IPS-20b (cell line): Measurements from ENCODE around the gene DNAJC2.

Experiments
- H3K27ac ChIP-seq: one replicate; pipeline ENCODE4 v1.5.1; 2013; ENCODE audit warnings: low read length
- H3K27me3 ChIP-seq: 2 replicates; pipeline ENCODE4 v1.6.1; 2013; ENCODE audit warnings: mild to moderate bottlenecking, low read length, inconsistent platforms; ENCODE audit not compliant: insufficient read depth
- H3K36me3 ChIP-seq: 2 replicates; pipeline ENCODE4 v1.6.1; 2013; ENCODE audit warnings: low read depth, mild to moderate bottlenecking, inconsistent platforms, low read length, moderate library complexity; ENCODE audit not compliant: insufficient read depth
- H3K4me1 ChIP-seq: 2 replicates; pipeline ENCODE4 v1.6.1; 2013; ENCODE audit warnings: mild to moderate bottlenecking, control low read depth, inconsistent platforms, low read length, moderate library complexity; ENCODE audit not compliant: insufficient read depth
- H3K4me3 ChIP-seq: 2 replicates; pipeline ENCODE4 v1.5.1; 2013; ENCODE audit warnings: mild to moderate bottlenecking, low read length, inconsistent platforms
- H3K9ac ChIP-seq: 2 replicates; pipeline ENCODE4 v1.6.1; 2013; ENCODE audit warnings: low read depth, mild to moderate bottlenecking, inconsistent platforms, low read length, moderate library complexity
- H3K9me3 ChIP-seq: 2 replicates; pipeline ENCODE4 v1.6.1; 2013; ENCODE audit warnings: mild to moderate bottlenecking, low read depth, low read length, inconsistent platforms; ENCODE audit not compliant: insufficient read depth

Gene DNAJC2

DNA sequence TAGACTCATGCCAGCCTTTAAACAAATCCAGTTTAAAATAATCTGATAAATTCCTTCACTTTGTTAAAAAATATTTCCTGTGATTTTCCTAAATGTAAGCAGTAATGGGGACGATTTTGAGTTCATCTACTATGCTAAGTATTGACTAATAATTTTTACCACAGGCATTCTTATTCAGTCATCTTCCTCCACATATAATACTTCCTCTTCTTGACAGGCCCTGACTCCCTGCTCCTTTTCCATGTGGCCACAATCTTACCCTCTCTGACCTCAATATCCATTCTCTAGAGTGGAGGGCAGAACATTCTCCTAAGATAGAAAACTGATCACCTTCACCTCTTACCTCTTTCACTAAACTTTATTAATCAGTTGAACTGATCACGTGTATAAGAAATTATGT lies 7.8 kb downstream of the DNAJC2 start:
- H3K9me3 ChIP-seq = no peaks in the 10 kb centered on the region
- no peak overlapping the region for H3K27ac ChIP-seq
- H3K27me3 ChIP-seq = no peaks in the 10 kb centered on the region
- H3K4me1 ChIP-seq = no peaks in the 10 kb centered on the region
- no peak overlapping the region for H3K9ac ChIP-seq
- peaks cover 83% of the 10 kb centered on the region for H3K36me3 ChIP-seq
- no peak overlapping the region for H3K4me3 ChIP-seq

DNA sequence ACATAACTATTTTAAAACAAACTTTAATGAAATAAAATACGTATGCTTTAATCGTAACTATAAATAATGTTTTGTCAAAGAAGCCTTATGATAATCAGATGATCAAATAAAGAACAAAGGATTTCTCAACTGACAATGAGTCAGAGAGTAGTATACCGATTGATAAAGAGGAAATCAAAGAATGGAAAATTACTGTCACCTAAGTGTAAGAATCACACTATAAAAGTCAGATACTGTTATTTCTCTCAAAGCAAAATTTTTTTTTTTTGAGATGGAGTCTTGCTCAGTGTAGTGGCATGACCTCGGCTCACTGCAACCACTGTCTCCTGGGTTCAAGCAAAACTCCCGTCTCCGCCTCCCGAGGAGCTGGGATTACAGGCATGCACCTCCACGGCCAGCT lies 18.8 kb downstream of the DNAJC2 start:
- Histone ChIP-seq H3K9me3 (no peaks in the 10 kb centered on the region), H3K36me3 (peaks cover 65% of the 10 kb centered on the region), H3K27me3 (no peaks in the 10 kb centered on the region), H3K4me3 (no peak overlapping the region), H3K9ac (no peak overlapping the region), H3K27ac (no peak overlapping the region), H3K4me1 (peaks cover 9% of the 10 kb centered on the region; the same call in 1 of the 2 replicates)

DNA sequence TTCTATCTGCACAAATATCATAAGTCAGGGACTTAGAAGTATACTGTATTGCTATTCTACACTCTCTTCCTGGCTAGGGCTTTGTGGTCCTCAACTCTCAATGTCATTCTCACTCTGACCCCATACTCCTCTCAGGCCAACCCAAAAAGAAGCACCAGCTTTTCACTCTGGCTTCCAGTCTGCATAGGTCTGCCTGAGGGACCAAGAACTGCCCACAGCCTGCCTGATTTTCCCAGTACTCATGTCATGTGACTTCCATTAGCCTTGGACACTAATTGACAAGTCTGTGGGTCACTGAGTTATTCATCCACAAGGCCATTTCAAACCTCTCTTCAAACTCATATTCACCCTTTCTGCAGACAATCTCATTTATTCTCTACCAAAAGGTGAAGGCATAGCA lies 27.6 kb downstream of the DNAJC2 start:
- H3K4me3 ChIP-seq = no peak overlapping the region
- no peak overlapping the region for H3K9ac ChIP-seq
- no peaks in the 10 kb centered on the region for H3K27me3 ChIP-seq
- no peaks in the 10 kb centered on the region for H3K4me1 ChIP-seq
- no peak overlapping the region for H3K27ac ChIP-seq
- peaks cover 96% of the 10 kb centered on the region for H3K36me3 ChIP-seq
- no peaks in the 10 kb centered on the region for H3K9me3 ChIP-seq

DNA sequence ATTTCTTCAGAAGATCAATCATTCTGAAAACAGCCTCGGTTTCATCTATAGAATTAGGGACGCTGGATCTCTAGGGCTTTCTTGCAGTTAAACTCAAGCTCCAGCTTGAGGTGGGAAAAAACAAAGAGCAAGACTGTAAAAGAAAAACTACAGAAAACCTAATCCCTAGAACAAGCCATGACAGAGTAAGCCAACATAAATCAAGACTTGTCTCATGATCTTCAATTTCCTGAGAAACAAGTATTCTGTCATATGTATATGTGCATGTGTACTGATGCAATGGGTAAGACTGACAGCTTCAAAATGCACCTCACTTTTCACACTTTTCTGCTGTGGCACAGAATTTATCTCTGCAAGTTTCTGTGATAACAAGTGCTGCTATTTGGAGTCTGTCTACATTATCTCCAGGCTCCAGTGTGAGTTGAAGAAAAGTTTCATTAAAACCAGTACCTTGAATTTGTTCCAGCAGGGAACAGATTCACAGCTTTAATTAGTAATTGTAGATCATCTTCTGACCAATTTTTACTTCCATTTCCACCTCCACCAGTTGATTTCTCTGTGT lies 28.1 kb downstream of the DNAJC2 start:
- H3K9ac ChIP-seq = no peak overlapping the region
- H3K4me1 ChIP-seq = no peaks in the 10 kb centered on the region
- H3K9me3 ChIP-seq = no peaks in the 10 kb centered on the region
- no peak overlapping the region for H3K27ac ChIP-seq
- H3K36me3 ChIP-seq = peaks cover 96% of the 10 kb centered on the region
- H3K27me3 ChIP-seq = no peaks in the 10 kb centered on the region
- H3K4me3 ChIP-seq = no peak overlapping the region

DNA sequence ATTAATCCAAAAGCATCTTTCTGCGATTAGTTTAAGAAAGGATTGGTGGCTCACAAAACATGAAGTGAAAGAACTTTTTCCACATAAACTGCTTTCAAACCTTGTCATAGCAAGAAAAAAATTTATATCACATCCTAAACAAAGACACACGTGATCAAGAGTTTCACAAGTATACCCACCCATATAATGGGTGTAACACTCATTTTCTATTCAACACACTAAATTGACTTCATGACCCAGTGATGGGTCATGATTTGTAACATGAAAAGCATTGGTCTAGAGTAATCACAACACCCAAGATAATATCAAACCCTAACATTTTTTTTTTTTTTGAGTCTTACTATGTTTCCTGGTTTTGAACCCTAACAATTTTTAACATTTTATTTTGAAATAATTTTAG lies 29.7 kb downstream of the DNAJC2 start:
- H3K27ac ChIP-seq = no peak overlapping the region
- H3K9me3 ChIP-seq = no peaks in the 10 kb centered on the region
- no peaks in the 10 kb centered on the region for H3K27me3 ChIP-seq
- no peak overlapping the region for H3K4me3 ChIP-seq
- H3K9ac ChIP-seq = no peak overlapping the region
- peaks cover 100% of the 10 kb centered on the region for H3K36me3 ChIP-seq
- H3K4me1 ChIP-seq = no peaks in the 10 kb centered on the region

DNA sequence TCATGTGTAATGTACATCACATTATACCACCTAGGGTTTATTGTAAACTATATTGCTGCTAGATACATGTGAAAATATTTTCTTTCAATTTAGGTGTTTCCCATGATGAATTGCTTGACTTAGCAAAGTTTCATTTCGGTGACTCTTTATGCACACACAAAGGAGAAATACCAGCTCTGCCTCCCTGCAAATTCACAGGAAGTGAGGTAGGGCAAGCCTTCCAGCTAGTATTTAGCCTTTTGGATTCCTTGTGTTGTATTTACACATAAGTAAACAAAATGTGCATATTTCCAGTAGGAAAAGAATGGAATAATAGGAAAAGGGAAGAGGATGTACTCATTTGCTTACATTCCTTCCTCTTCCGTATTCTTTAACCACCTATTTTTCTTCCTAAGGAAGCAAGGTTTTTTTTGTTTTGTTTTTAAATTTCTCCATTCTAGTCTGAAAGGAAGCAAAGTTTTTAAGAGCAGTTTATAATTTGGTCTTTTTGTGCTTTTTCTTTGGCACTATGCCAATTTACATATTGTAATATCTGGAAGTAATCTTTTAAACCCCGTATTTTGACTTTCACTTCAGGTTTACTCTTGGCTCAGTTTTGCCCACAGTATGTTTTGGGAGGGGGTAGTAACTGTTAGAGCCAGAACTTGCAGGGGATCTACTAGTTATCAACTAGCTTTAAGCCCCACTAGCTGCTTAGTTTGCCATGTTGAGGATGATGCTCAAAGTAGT lies 36.9 kb downstream of the DNAJC2 start:
- Histone ChIP-seq H3K27ac (no peak overlapping the region), H3K4me1 (no peaks in the 10 kb centered on the region), H3K9me3 (no peaks in the 10 kb centered on the region), H3K4me3 (no peak overlapping the region), H3K27me3 (no peaks in the 10 kb centered on the region), H3K9ac (no peak overlapping the region), H3K36me3 (peaks cover 100% of the 10 kb centered on the region)

DNA sequence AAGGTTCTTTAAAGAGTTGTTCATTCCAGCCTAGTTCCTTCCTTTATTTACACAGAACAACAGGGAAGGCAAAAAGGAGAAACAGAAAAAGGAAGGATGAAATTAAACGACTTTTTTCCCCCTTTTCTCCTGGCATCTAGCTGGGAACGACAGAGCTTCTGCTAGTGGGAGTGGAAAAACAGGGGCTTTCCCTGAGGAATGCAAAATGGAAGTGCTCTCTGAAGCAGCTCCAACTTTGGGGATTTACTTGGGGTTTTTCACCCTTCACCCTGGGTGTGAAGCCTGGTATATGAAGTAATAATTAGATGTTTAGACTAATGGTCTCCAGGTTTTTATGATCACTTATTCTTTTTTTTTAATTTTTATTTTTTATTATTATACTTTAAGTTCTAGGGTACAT lies 43.1 kb downstream of the DNAJC2 start:
- H3K4me1 ChIP-seq = peaks cover 7% of the 10 kb centered on the region; the same call in 1 of the 2 replicates
- no peaks in the 10 kb centered on the region for H3K9me3 ChIP-seq
- peaks cover 79% of the 10 kb centered on the region for H3K36me3 ChIP-seq
- no peaks in the 10 kb centered on the region for H3K27me3 ChIP-seq
- no peak overlapping the region for H3K4me3 ChIP-seq
- H3K27ac ChIP-seq = no peak overlapping the region
- H3K9ac ChIP-seq = no peak overlapping the region

DNA sequence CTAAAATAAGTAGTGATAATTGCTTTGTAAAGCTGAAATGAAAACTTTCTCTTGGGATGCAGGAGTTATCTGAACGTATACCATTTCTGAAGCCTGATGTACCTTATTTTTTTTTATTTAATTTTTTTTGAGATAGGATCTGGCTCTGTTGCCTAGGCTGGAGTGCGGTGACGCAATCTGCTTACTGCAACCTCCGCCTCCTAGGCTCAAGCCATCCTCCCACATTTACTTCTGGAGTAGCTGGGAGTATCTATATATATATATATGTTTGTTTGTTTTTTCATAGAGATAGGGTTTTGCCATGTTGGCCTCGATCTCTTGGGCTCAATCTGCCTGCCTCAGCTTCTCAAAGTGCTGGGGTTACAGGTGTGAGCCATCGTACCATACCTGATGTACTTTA lies 44.9 kb downstream of the DNAJC2 start:
- no peak overlapping the region for H3K4me3 ChIP-seq
- no peak overlapping the region for H3K9ac ChIP-seq
- H3K4me1 ChIP-seq = peaks cover 7% of the 10 kb centered on the region; the same call in 1 of the 2 replicates
- peaks cover 61% of the 10 kb centered on the region for H3K36me3 ChIP-seq
- H3K9me3 ChIP-seq = no peaks in the 10 kb centered on the region
- H3K27me3 ChIP-seq = no peaks in the 10 kb centered on the region
- no peak overlapping the region for H3K27ac ChIP-seq

DNA sequence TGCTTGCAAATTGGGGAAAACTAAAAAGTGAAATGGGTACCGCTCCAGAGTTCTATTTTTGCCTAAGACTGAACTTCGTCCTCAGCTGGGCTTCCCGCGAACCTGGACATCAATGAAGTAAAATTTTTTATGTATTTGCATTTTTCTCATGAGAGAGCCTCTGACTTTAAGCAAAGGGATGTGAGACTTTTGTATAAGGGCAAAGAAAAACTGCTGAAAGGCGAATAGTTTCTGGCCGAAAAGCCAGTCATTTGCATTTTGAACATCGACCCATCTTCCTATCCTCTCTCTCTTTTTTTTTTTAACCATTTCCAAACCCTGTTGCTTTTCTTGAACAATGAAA lies 46.8 kb downstream of the DNAJC2 start:
- no peaks in the 10 kb centered on the region; the same call in 1 of the 2 replicates for H3K27me3 ChIP-seq
- no peak overlapping the region for H3K27ac ChIP-seq
- peak overlapping the region; percentile 95 for H3K4me3 ChIP-seq
- H3K36me3 ChIP-seq = peaks cover 43% of the 10 kb centered on the region
- H3K9ac ChIP-seq = peak overlapping the region; percentile 87
- no peaks in the 10 kb centered on the region for H3K9me3 ChIP-seq
- H3K4me1 ChIP-seq = peaks cover 7% of the 10 kb centered on the region; the same call in 1 of the 2 replicates

DNA sequence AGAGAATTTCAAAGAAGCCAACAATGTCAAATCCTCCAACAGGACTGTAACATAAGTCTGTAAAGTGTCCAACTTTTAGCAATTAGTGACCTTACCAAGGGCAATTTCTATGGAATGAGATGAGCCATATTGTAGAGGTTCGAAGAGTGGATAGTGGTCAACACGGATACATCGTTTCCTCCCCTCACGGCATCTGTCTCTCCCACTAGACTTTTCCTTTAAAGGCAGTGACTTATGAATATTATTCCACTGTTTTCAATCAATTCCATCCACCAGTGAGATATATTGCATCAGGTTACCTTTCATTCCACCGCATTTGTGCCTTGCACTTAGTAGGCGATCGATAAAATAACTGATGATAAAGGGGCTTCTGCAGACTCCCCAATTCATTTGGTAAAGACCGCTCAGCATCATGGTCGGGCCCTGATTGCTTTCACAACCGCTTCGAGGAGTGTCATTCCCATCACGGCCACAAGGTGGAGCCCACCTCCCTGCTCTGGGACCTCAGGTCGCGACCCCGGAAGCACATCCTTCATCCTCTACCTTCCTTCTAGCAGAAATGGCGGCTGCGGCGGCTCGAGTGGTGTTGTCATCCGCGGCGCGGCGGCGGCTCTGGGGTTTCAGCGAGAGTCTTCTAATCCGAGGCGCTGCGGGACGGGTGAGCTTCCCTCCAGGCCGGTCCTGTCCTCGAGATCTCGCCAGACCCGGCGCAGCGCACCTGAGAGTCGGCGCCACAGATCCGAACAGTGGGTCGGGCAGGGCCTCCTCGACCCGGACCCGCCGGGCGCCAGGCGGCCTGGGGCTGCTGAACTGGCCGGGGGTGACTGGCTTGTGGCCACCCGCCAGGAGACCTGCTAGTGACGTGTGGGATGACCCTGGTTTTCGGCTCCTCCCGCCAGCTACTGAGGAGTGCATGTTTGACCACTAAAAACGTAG lies 47.4 kb downstream of the DNAJC2 start, which contains the start of gene PMPCB:
Gene PMPCB, plus strand, starts transcription at position 535 of the 936 bp plus-strand sequence. Its CDS starts 25 bp downstream, at position 560.
- H3K27ac ChIP-seq = no peak within 1 kb of the TSS
- H3K4me1 ChIP-seq = peaks cover 7% of the 10 kb centered on the region; the same call in 1 of the 2 replicates
- no peaks in the 10 kb centered on the region; the same call in 1 of the 2 replicates for H3K27me3 ChIP-seq
- H3K4me3 ChIP-seq = peak within 1 kb of the TSS; percentile 95
- H3K9ac ChIP-seq = peak within 1 kb of the TSS; percentile 87
- no peaks in the 10 kb centered on the region for H3K9me3 ChIP-seq
- peaks cover 36% of the 10 kb centered on the region for H3K36me3 ChIP-seq

DNA sequence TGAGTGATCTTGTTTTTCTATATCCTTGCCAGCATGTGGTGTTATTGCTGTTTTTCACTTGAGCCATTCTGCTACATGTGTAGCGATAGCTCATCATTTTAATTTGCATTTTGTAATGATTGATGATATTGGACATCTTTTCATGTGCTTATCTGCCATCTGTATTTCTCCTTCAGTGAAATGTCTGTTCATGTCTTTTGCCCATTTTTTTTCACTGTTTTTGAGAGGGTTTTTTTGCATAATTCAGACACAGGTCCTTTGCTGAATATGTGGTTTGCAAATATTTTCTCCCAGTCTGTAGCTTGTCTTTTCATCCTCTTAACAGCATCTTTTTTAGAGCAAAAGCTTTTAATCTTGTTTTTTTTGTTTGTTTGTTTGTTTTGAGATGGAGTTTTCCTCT lies 51.0 kb downstream of the DNAJC2 start:
- no peaks in the 10 kb centered on the region; the same call in 1 of the 2 replicates for H3K27me3 ChIP-seq

More for the DNA sequence above, 51.0 kb downstream of the DNAJC2 start:
- H3K9ac ChIP-seq = no peak overlapping the region
- no peaks in the 10 kb centered on the region for H3K9me3 ChIP-seq
- no peak overlapping the region for H3K4me3 ChIP-seq
- no peak overlapping the region for H3K27ac ChIP-seq
- 0 out of 2 replicates have a peak, but pooled peaks cover under 1% of the 10 kb centered on the region for H3K36me3 ChIP-seq
- peaks cover 5% of the 10 kb centered on the region; the same call in 1 of the 2 replicates for H3K4me1 ChIP-seq
